ENCODE results near the gene KAT2A. TPM values are rescaled to one million over a fixed set of nuclear protein-coding genes. Genes with fewer than 3 reads are reported as not detected.

KAT2A gene
- total RNA-seq, 1 experiment from 2014 or later: 43.5 TPM

- Histone ChIP-seq H2AFZ (ENCODE audit: low read length) (no peak overlapping the region), H2AK5ac (ENCODE audit: insufficient read length, low read length) (no peak overlapping the region), H3T11ph (ENCODE audit: low read length) (no peak overlapping the region), H2BK5ac (ENCODE audit: insufficient read length, low read length) (no peak overlapping the region), H3K4ac (ENCODE audit: low read depth, low read length) (no peak overlapping the region), H3K27me3 (ENCODE audit: insufficient read depth, low read length) (no peaks in the 10 kb centered on the region), H3K23ac (ENCODE audit: insufficient read length, low read depth, low read length) (no peak overlapping the region), H4K91ac (ENCODE audit: insufficient read length, low read depth, low read length) (no peak overlapping the region), H4K8ac (replicated peaks; ENCODE audit: insufficient read length, low read depth, low read length) (no peak overlapping the region), H2BK15ac (ENCODE audit: low read depth, low read length) (no peak overlapping the region), H3K9ac (ENCODE audit: extremely low read depth, insufficient read length, low read length) (no peak overlapping the region), H2BK20ac (ENCODE audit: low read depth, low read length, poor library complexity, severe bottlenecking) (no peak overlapping the region), H3K23me2 (ENCODE audit: insufficient read length, low read depth, low read length, poor library complexity, severe bottlenecking) (no peaks in the 10 kb centered on the region), H4K20me1 (ENCODE audit: control insufficient read depth, insufficient read depth, insufficient read length) (no peaks in the 10 kb centered on the region), H3K56ac (ENCODE audit: insufficient read length, low read depth, low read length) (no peak overlapping the region), H3K18ac (ENCODE audit: insufficient read length, low read depth, low read length) (no peak overlapping the region), H3K79me1 (ENCODE audit: insufficient read depth, low read depth, low read length, poor library complexity, severe bottlenecking) (no peaks in the 10 kb centered on the region), H2BK120ac (ENCODE audit: low read depth, low read length, poor library complexity, severe bottlenecking) (no peak overlapping the region), H3K27ac (ENCODE audit: insufficient read length, low read depth, low read length) (no peak overlapping the region), H3K9me3 (ENCODE audit: control insufficient read depth, low read depth, low read length) (no peaks in the 10 kb centered on the region), H4K5ac (ENCODE audit: insufficient read length, low read depth, low read length) (no peak overlapping the region), H3K4me1 (ENCODE audit: insufficient read depth, low read length) (no peaks in the 10 kb centered on the region), H3K4me2 (ENCODE audit: insufficient read depth, insufficient read length, low read length) (no peak overlapping the region), H3K14ac (ENCODE audit: insufficient read depth, low read length) (no peak overlapping the region), H2BK12ac (ENCODE audit: insufficient read length, low read depth, low read length) (no peak overlapping the region), H3K79me2 (ENCODE audit: insufficient read depth, low read length) (no peaks in the 10 kb centered on the region)
- Mint-ChIP-seq H3K9me3 (no peaks in the 10 kb centered on the region), H3K27ac (no peak overlapping the region; a peak in 1 of 7 replicates), H3K36me3 (ENCODE audit: insufficient read depth in 1 of 3, low read depth in 3 of 3) (no peaks in the 10 kb centered on the region), H3K27me3 (ENCODE audit: low read depth) (peaks cover 2% of the 10 kb centered on the region; the same call in 1 of the 2 replicates), H3K4me1 (peaks cover 2 to 4% of the 10 kb centered on the region in 2 experiments; a peak in 3 of 4 replicates), H3K4me3 (no peak overlapping the region)
- DNase-seq: no peak
- no peak for TF ChIP-seq CTCF (conservative IDR thresholded peaks at IDR 0.05)
- no CpG with 5 or more reads among the region's 22 CpGs for WGBS (ENCODE audit: extremely low coverage, insufficient read length, low lambda C conversion rate)
Measured at GRCh38 chr17:42163696-42164407, 42.7 kb upstream of the KAT2A start.
